CD4-positive, alpha-beta T cell (primary cell): ENCODE data around the gene BTRC. TPM values are rescaled to one million over a fixed set of nuclear protein-coding genes. Genes with fewer than 3 reads are reported as not detected.
A peak's percentile ranks its signal among the peaks of the same experiment; 100 is the strongest.

ENCODE experiments used
- ATAC-seq: fragments of 200-7000 bp; cut with Tn5 transposase; one replicate; pipeline ENCODE4 v1.10.0; 2022; ENCODE audit warnings: mild to moderate bottlenecking; ENCODE audit not compliant: poor library complexity
- CTCF ChIA-PET: fragments of 350-600 bp; sonication (Branson Sonifier 250); formaldehyde crosslinking; loops from one replicate; lab custom pipeline; 2021; ENCODE audit warnings: antibody characterized with exemption, inconsistent platforms; lab: Charles Lee
- POLR2A ChIA-PET: fragments of 350-600 bp; sonication (Branson Sonifier 250); formaldehyde crosslinking; loops from one replicate; lab custom pipeline; 2021; ENCODE audit warnings: antibody characterized with exemption, inconsistent platforms; lab: Charles Lee
- DNase-seq, 14 experiments: peaks; one replicate each; pipeline ENCODE4 v3.0.0-alpha.2; 2013 to 2020; ENCODE audit warnings: mixed read lengths in 2 of 14
- H3K27ac ChIP-seq, 2 donors: one replicate each; pipeline versions ENCODE4 v1.5.1 to v1.7.0; 2013; ENCODE audit warnings: low read length in 2 of 2, low read depth in 1 of 2, mild to moderate bottlenecking in 1 of 2
- H3K27me3 ChIP-seq, 2 experiments: 1 replicate in 1 of 2; 2 replicates in 1 of 2; pipeline versions ENCODE4 v1.6.1 to v1.7.0; 2013; ENCODE audit warnings: low read length in 2 of 2, control low read depth in 1 of 2, mild to moderate bottlenecking in 1 of 2, moderate library complexity in 1 of 2; ENCODE audit not compliant: insufficient read depth in 2 of 2, control insufficient read depth in 1 of 2
- H3K36me3 ChIP-seq: one replicate; pipeline ENCODE4 v1.6.1; 2013; ENCODE audit warnings: low read length, control low read depth; ENCODE audit not compliant: insufficient read depth
- H3K4me1 ChIP-seq: one replicate; pipeline ENCODE4 v1.6.1; 2013; ENCODE audit warnings: low read length, control low read depth; ENCODE audit not compliant: insufficient read depth
- H3K4me3 ChIP-seq: one replicate; pipeline ENCODE4 v1.5.1; 2013; ENCODE audit warnings: mild to moderate bottlenecking, low read length, moderate library complexity
- H3K9me3 ChIP-seq, 2 experiments: 1 replicate in 1 of 2; 2 replicates in 1 of 2; pipeline versions ENCODE4 v1.6.1 to v1.7.0; 2013; ENCODE audit warnings: low read length in 2 of 2, mild to moderate bottlenecking in 2 of 2, control low read depth in 1 of 2, moderate library complexity in 1 of 2; ENCODE audit not compliant: control insufficient read depth in 1 of 2, insufficient read depth in 1 of 2
- H3K27ac Mint-ChIP-seq: one replicate; pipeline ENCODE4 v1.8.0; 2020; ENCODE audit warnings: mixed read lengths
- H3K27me3 Mint-ChIP-seq: one replicate; pipeline ENCODE4 v1.8.0; 2021; ENCODE audit warnings: mixed read lengths
- H3K36me3 Mint-ChIP-seq: one replicate; pipeline ENCODE4 v1.8.0; 2021; ENCODE audit warnings: low read depth, mixed read lengths
- H3K4me1 Mint-ChIP-seq: one replicate; pipeline ENCODE4 v1.8.0; 2021; ENCODE audit warnings: low read depth, mixed read lengths
- H3K4me3 Mint-ChIP-seq: one replicate; pipeline ENCODE4 v1.8.0; 2020; ENCODE audit warnings: mild to moderate bottlenecking, mixed read lengths
- H3K9me3 Mint-ChIP-seq: one replicate; pipeline ENCODE4 v1.8.0; 2020; ENCODE audit warnings: mixed read lengths
- intact Hi-C, 2 experiments: fragments of 100-400 bp; cut with DNase I in 1 of 2; cut with micrococcal nuclease in 1 of 2; formaldehyde crosslinking; loops; one replicate each; pipeline versions ENCODE4 v1.15.1 to v1.9.0; 2023 to 2025; cut with DNase I, micrococcal nuclease
- total RNA-seq, 174 experiments: library from RNA in 2 of 174; stranded (reverse) in 2 of 174; gene quantifications; one replicate each; pipeline ENCODE4 v1.2.3 and lab custom pipeline; 2021 to 2026
- TF ChIP-seq, protein P1 (sequence below): fragments of 200-600 bp; IDR thresholded peaks from one replicate; pipeline ENCODE4 v1.8.0; 2022; ENCODE audit warnings: antibody characterized with exemption, mild to moderate bottlenecking

Gene BTRC
- total RNA-seq, 2 experiments from 2014 or later = 13.1 to 13.2 TPM

DNA sequence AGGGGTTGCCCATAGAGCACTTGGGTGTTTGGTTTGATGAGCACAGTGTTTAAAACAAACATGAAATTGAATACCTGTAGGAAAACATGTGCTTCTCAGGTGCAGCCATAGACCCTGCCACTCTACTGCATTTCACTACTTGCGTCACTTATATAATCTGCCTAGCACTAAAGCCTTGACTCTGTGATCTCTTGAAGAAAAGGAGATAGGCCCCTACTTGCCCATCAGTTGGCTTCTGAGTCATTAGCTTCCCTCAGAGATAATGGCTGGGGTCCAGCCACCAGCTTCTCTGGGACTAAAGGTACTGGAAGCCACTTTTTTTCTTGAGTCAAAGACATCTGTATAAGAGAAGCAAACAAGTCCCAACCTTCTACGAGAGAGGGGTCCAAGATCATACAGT, 45.9 kb upstream of the BTRC start:
- Mint-ChIP-seq H3K27me3 (peaks cover 90% of the 10 kb centered on the region), H3K4me1 (peaks cover 9% of the 10 kb centered on the region), H3K36me3 (no peaks in the 10 kb centered on the region), H3K9me3 (no peaks in the 10 kb centered on the region), H3K4me3 (no peak overlapping the region), H3K27ac (no peak overlapping the region)
- Histone ChIP-seq H3K4me3 (no peak overlapping the region), H3K27ac (no peak overlapping the region), H3K9me3 (no peaks in the 10 kb centered on the region), H3K27me3 (peaks cover 47 to 62% of the 10 kb centered on the region in 2 experiments), H3K36me3 (no peaks in the 10 kb centered on the region), H3K4me1 (peaks cover 4% of the 10 kb centered on the region)
- TF ChIP-seq, protein P1, sequence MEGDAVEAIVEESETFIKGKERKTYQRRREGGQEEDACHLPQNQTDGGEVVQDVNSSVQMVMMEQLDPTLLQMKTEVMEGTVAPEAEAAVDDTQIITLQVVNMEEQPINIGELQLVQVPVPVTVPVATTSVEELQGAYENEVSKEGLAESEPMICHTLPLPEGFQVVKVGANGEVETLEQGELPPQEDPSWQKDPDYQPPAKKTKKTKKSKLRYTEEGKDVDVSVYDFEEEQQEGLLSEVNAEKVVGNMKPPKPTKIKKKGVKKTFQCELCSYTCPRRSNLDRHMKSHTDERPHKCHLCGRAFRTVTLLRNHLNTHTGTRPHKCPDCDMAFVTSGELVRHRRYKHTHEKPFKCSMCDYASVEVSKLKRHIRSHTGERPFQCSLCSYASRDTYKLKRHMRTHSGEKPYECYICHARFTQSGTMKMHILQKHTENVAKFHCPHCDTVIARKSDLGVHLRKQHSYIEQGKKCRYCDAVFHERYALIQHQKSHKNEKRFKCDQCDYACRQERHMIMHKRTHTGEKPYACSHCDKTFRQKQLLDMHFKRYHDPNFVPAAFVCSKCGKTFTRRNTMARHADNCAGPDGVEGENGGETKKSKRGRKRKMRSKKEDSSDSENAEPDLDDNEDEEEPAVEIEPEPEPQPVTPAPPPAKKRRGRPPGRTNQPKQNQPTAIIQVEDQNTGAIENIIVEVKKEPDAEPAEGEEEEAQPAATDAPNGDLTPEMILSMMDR = no peak
- intact Hi-C loops = loop anchor here in 1 of 2 experiments (10.0 kb wide), 1 partner anchor 157 kb away; no protein-coding TSS in a partner anchor
- ChIA-PET CTCF (no interaction called here), POLR2A (no interaction called here)
- ATAC-seq = no peak
- no peak for DNase-seq

DNA sequence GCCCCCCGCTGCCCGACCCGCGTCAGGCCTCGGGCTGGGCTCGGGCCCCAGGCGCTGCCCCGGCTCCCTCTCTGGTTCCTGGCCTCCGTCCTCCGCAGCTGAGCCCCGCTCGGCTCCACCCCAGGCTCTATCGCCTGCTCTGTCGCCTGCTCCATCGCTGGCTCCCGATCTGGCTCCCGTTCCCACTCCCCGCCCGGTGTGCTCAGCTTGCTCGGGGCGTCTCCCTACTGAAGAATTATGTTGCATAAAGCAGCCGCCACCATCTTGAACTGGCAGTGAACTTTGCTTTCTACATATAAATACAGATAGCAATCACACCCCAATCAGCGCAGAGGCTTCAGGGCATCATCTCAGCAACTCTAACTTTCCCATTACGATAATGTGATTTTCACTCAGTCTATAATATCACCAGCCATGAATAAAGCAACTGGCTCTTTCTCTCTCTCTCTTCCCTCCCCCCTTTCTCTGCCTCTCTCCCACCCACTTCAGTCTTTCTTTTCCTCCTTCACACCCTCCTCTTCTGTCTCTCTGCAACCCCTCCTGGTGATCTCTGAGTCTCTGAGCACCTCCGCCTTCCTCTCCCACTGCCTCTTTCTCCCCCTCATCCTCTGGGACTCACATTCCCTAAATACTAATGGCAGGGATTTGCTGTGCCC, 43.3 kb upstream of the BTRC start:
- intact Hi-C loops = no loop called here
- ATAC-seq (peak; percentile 67), DNase-seq (no peak)
- Histone ChIP-seq H3K36me3 (no peaks in the 10 kb centered on the region), H3K4me3 (peak overlapping the region; percentile 14), H3K27ac (no peak overlapping the region), H3K4me1 (peaks cover 4% of the 10 kb centered on the region), H3K9me3 (no peaks in the 10 kb centered on the region), H3K27me3 (peaks cover 40 to 65% of the 10 kb centered on the region in 2 experiments)
- Mint-ChIP-seq H3K27me3 (peaks cover 80% of the 10 kb centered on the region), H3K9me3 (no peaks in the 10 kb centered on the region), H3K27ac (no peak overlapping the region), H3K4me3 (peak overlapping the region; percentile 74), H3K4me1 (peaks cover 9% of the 10 kb centered on the region), H3K36me3 (no peaks in the 10 kb centered on the region)
- TF ChIP-seq, protein P1 = no peak
- POLR2A ChIA-PET = no interaction called here
- CTCF ChIA-PET = interaction anchor here (1.3 kb wide), 1 partner anchor 13 kb away, joined by 3 read pairs; no protein-coding TSS in a partner anchor

DNA sequence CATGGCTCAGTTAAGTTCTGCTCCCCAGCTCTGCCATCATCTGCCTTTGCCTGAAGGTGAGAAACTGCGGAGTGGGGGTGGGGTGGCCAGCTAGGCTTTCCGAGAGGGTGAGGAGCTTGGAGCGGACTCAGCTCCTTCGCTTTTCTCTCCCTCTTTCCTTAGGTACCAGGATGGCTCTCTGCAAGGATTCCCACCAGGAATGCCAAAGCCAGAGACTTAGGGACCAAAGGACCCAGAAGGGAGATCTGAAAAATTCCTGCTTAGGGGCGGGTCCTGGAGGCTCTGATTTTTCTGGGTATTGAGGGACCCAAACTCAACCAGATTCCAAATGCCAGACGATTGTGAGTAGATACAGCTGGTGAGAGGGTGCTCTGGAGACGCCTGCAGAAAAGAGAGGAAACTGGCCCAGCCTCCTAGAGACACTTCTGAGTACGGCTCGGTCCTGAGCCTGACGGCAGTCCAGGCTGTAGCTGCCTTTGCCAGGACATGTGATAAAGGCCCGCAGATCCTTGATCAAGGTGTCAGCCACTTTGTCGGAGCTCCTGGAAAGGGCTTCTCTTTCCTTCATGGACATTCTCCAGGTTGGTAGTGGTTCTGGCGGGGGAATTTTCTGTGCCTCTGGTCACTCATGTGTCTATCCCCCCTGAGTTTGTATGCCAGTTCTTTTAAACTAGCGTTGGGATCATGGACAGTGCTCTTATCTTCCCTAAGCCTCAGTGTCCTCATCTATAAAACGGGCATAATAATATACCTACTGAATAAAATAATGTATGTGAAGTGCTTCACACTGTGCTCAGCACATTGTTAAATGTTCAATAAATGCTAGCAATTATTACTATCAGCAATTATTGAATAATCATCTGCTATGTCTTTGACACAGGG, 42.5 kb upstream of the BTRC start:
- Mint-ChIP-seq H3K27ac (no peak overlapping the region), H3K36me3 (no peaks in the 10 kb centered on the region), H3K4me1 (peaks cover 9% of the 10 kb centered on the region), H3K9me3 (no peaks in the 10 kb centered on the region), H3K27me3 (peaks cover 72% of the 10 kb centered on the region), H3K4me3 (peak overlapping the region; percentile 74)
- H3K4me3 ChIP-seq = peak overlapping the region; percentile 10
- H3K36me3 ChIP-seq = no peaks in the 10 kb centered on the region
- TF ChIP-seq, protein P1 = no peak
- H3K27ac ChIP-seq = no peak overlapping the region
- intact Hi-C loops = no loop called here
- CTCF ChIA-PET = interaction anchor here (1.3 kb wide), 1 partner anchor 13 kb away, joined by 3 read pairs; no protein-coding TSS in a partner anchor
- H3K4me1 ChIP-seq = peaks cover 4% of the 10 kb centered on the region
- H3K9me3 ChIP-seq = no peaks in the 10 kb centered on the region
- peak in 1 of 14 experiments; percentile 10 for DNase-seq
- ATAC-seq = peak; percentile 41
- peaks cover 40 to 57% of the 10 kb centered on the region in 2 experiments for H3K27me3 ChIP-seq
- POLR2A ChIA-PET = interaction anchor here (1.2 kb wide), 1 partner anchor 96 kb away, joined by 3 read pairs; no protein-coding TSS in a partner anchor
